HG03439 (cell line): ENCODE data around the gene DDX21.
"Not testable (repeated sequence)": the region's sequence is repeated elsewhere in the genome, so short reads cannot be mapped to it uniquely, and the experiment has no call there.

Source experiments
- ATAC-seq: cut with Tn5 transposase; IDR thresholded peaks from one replicate; pipeline ENCODE4 v1.9.1; 2021; ENCODE audit warnings: mild to moderate bottlenecking, moderate library complexity; ENCODE audit not compliant: unreplicated experiment

DDX21 gene

GRCh38 chr10:68987611-68988010, 31.6 kb downstream of the DDX21 start:
- ATAC-seq, result no peak

- ATAC-seq, result peak; percentile 76
Measured at GRCh38 chr10:68988530-68989316, 32.8 kb downstream of the DDX21 start, which contains the start of gene KIFBP. TSS of gene KIFBP (plus strand) at chr10:68988803. CDS start at chr10:68988833, 30 bp downstream.

GRCh38 chr10:68989317-68989990, 33.5 kb downstream of the DDX21 start:
- ATAC-seq, result peak; percentile 7

- no peak for ATAC-seq
Measured at GRCh38 chr10:68992636-68993440, 36.9 kb downstream of the DDX21 start.

GRCh38 chr10:68997211-68997610, 41.2 kb downstream of the DDX21 start:
- no peak for ATAC-seq

- ATAC-seq, result no peak
Measured at GRCh38 chr10:69004821-69005220, 48.9 kb downstream of the DDX21 start.

GRCh38 chr10:69005704-69006485, 49.9 kb downstream of the DDX21 start:
- ATAC-seq, result no peak

- ATAC-seq, result no peak
Measured at GRCh38 chr10:69007260-69007659, 51.3 kb downstream of the DDX21 start.

- ATAC-seq, result no peak
Measured at GRCh38 chr10:69009360-69009759, 53.4 kb downstream of the DDX21 start.

- no peak for ATAC-seq
Measured at GRCh38 chr10:69010151-69010640, 54.2 kb downstream of the DDX21 start.

GRCh38 chr10:69012778-69013177, 56.8 kb downstream of the DDX21 start:
- not testable (repeated sequence) for ATAC-seq

GRCh38 chr10:69014171-69014570, 58.2 kb downstream of the DDX21 start:
- no peak for ATAC-seq

GRCh38 chr10:69018613-69019012, 62.6 kb downstream of the DDX21 start:
- no peak for ATAC-seq

- no peak for ATAC-seq
Measured at GRCh38 chr10:69022611-69023010, 66.6 kb downstream of the DDX21 start.

GRCh38 chr10:69025370-69025896, 69.5 kb downstream of the DDX21 start:
- ATAC-seq, result no peak

GRCh38 chr10:69033256-69033655, 77.3 kb downstream of the DDX21 start:
- no peak for ATAC-seq
